ENCODE data around the gene ITPR3. TPM values are rescaled to one million over a fixed set of nuclear protein-coding genes. Genes with fewer than 3 reads are reported as not detected.

Gene ITPR3
- total RNA-seq, 1 experiment from 2014 or later, result 103 TPM

GRCh38 chr6:33583591-33584155 is 37.4 kb upstream of the ITPR3 start:
- Histone ChIP-seq H3K4me2 (ENCODE audit: low read length) (peak overlapping the region; percentile 15; the same call in 1 of the 2 replicates), H3K79me2 (ENCODE audit: insufficient read depth, low read length) (peaks cover 13% of the 10 kb centered on the region), H3K9me2 (ENCODE audit: insufficient read depth) (no peaks in the 10 kb centered on the region), H3K9ac (ENCODE audit: low read length) (no peak overlapping the region), H3K4me3 (replicated peaks in 1 of 2; ENCODE audit: low read depth in 1 of 2, low read length in 2 of 2) (no peak overlapping the region), H3K4me1 (ENCODE audit: control insufficient read depth in 1 of 2, insufficient read depth in 2 of 2, low read length in 2 of 2) (peaks cover 2 to 39% of the 10 kb centered on the region in 2 experiments; a peak in 3 of 4 replicates), H3K36me3 (ENCODE audit: control insufficient read depth in 1 of 2, insufficient read depth in 2 of 2, low read length in 2 of 2) (no peaks in the 10 kb centered on the region), H3K9me3 (ENCODE audit: control insufficient read depth in 1 of 2, insufficient read depth in 1 of 2, low read depth in 1 of 2, low read length in 2 of 2) (no peaks in the 10 kb centered on the region), H2AFZ (ENCODE audit: low read depth, low read length, poor library complexity, severe bottlenecking) (peak overlapping the region; percentile 82), H4K20me1 (ENCODE audit: insufficient read depth) (no peaks in the 10 kb centered on the region), H3K27me3 (ENCODE audit: insufficient read depth, low read length) (no peaks in the 10 kb centered on the region), H3K27ac (ENCODE audit: low read depth, low read length) (no peak overlapping the region)
- no peak for TF ChIP-seq ELF1 (IDR thresholded peaks at IDR 0.05; ENCODE audit: borderline replicate concordance, low read depth)
- TF ChIP-seq FOSL1 (IDR thresholded peaks at IDR 0.05; ENCODE audit: low read depth), result no peak
- TF ChIP-seq SRF (IDR thresholded peaks at IDR 0.05; ENCODE audit: low read depth), result no peak
- no peak for TF ChIP-seq ZFX (IDR thresholded peaks at IDR 0.05)
- no peak for TF ChIP-seq ATF3 (IDR thresholded peaks at IDR 0.05)
- peak in 2 of 3 experiments; percentile 61 to 70; a peak in 4 of 6 replicates for TF ChIP-seq CTCF (IDR thresholded peaks at IDR 0.05 in 2 of 3, conservative IDR thresholded peaks at IDR 0.05 in 1 of 3; ENCODE audit: borderline replicate concordance in 1 of 3, insufficient read depth in 1 of 3, low read depth in 2 of 3, low read length in 2 of 3)
- no peak for TF ChIP-seq TCF7L2 (IDR thresholded peaks at IDR 0.05; ENCODE audit: borderline replicate concordance, extremely low read depth, insufficient read depth, insufficient read length)
- intact Hi-C loops (cut with micrococcal nuclease), result loop anchor here (2.0 to 10.0 kb wide), 3 partner anchors 179 to 571 kb away; no protein-coding TSS in a partner anchor
- no TSS peak for BruUV-seq (replicated peaks)
- ChIA-PET CTCF (interaction anchor here (1.6 to 2.1 kb wide), 2 partner anchors 24 to 117 kb away, joined by 3 to 9 read pairs; no protein-coding TSS in a partner anchor), POLR2A (interaction anchor here (0.6 kb wide), 1 partner anchor 37 kb away, joined by 8 read pairs; the partner anchor contains the start of gene ITPR3), RAD21 (ENCODE audit: low non-redundant PET in 1 of 2, low total read pairs in 2 of 2, uncharacterized antibody in 2 of 2, unreplicated experiment in 2 of 2) (no interaction called here)
- DNase-seq (ENCODE audit: low read depth, low spot score), result no peak
- ATAC-seq, result no peak
